ENCODE data around the gene APEH.
"Not testable (repeated sequence)": the region's sequence is repeated elsewhere in the genome, so short reads cannot be mapped to it uniquely, and the experiment has no call there.

Gene APEH

GRCh38 chr3:49689908-49690624, 15.9 kb downstream of the APEH start:
- not testable (repeated sequence) for DNase-seq (ENCODE audit: low read depth, low spot score)

- DNase-seq (ENCODE audit: low read depth, low spot score), result not testable (repeated sequence)
Observed at GRCh38 chr3:49690856-49691255, 16.7 kb downstream of the APEH start.

- DNase-seq (ENCODE audit: low read depth, low spot score), result not testable (repeated sequence)
Observed at GRCh38 chr3:49691481-49691880, 17.3 kb downstream of the APEH start.

GRCh38 chr3:49694409-49695070, 20.4 kb downstream of the APEH start:
- DNase-seq (ENCODE audit: low read depth, low spot score), result not testable (repeated sequence)

- not testable (repeated sequence) for DNase-seq (ENCODE audit: low read depth, low spot score)
Observed at GRCh38 chr3:49695350-49696015, 21.3 kb downstream of the APEH start.

- no peak for DNase-seq (ENCODE audit: low read depth, low spot score)
Observed at GRCh38 chr3:49699281-49699979, 25.3 kb downstream of the APEH start.

GRCh38 chr3:49700014-49700413, 25.9 kb downstream of the APEH start:
- no peak for DNase-seq (ENCODE audit: low read depth, low spot score)

GRCh38 chr3:49700453-49701128, 26.4 kb downstream of the APEH start:
- no peak for DNase-seq (ENCODE audit: low read depth, low spot score)

- DNase-seq (ENCODE audit: low read depth, low spot score), result no peak
Observed at GRCh38 chr3:49701388-49702077, 27.4 kb downstream of the APEH start.

GRCh38 chr3:49702672-49703071, 28.5 kb downstream of the APEH start:
- no peak for DNase-seq (ENCODE audit: low read depth, low spot score)

GRCh38 chr3:49703443-49703927, 29.3 kb downstream of the APEH start:
- DNase-seq (ENCODE audit: low read depth, low spot score), result no peak

GRCh38 chr3:49703956-49704355, 29.8 kb downstream of the APEH start:
- DNase-seq (ENCODE audit: low read depth, low spot score), result no peak

- no peak for DNase-seq (ENCODE audit: low read depth, low spot score)
Observed at GRCh38 chr3:49704629-49705028, 30.5 kb downstream of the APEH start.

- DNase-seq (ENCODE audit: low read depth, low spot score), result no peak
Observed at GRCh38 chr3:49705390-49705960, 31.3 kb downstream of the APEH start.

- no peak for DNase-seq (ENCODE audit: low read depth, low spot score)
Observed at GRCh38 chr3:49706456-49707112, 32.4 kb downstream of the APEH start.

GRCh38 chr3:49707113-49707480, 32.9 kb downstream of the APEH start:
- no peak for DNase-seq (ENCODE audit: low read depth, low spot score)

GRCh38 chr3:49709852-49710251, 35.7 kb downstream of the APEH start:
- DNase-seq (ENCODE audit: low read depth, low spot score), result no peak

- DNase-seq (ENCODE audit: low read depth, low spot score), result no peak
Observed at GRCh38 chr3:49711489-49711888, 37.3 kb downstream of the APEH start.

- DNase-seq (ENCODE audit: low read depth, low spot score), result no peak
Observed at GRCh38 chr3:49712166-49712565, 38.0 kb downstream of the APEH start.
